ENCODE measurements around the gene WNT7B.
A peak's percentile ranks its signal among the peaks of the same experiment; 100 is the strongest.
"Not testable (repeated sequence)": the region's sequence is repeated elsewhere in the genome, so short reads cannot be mapped to it uniquely, and the experiment has no call there.

WNT7B gene

DNA sequence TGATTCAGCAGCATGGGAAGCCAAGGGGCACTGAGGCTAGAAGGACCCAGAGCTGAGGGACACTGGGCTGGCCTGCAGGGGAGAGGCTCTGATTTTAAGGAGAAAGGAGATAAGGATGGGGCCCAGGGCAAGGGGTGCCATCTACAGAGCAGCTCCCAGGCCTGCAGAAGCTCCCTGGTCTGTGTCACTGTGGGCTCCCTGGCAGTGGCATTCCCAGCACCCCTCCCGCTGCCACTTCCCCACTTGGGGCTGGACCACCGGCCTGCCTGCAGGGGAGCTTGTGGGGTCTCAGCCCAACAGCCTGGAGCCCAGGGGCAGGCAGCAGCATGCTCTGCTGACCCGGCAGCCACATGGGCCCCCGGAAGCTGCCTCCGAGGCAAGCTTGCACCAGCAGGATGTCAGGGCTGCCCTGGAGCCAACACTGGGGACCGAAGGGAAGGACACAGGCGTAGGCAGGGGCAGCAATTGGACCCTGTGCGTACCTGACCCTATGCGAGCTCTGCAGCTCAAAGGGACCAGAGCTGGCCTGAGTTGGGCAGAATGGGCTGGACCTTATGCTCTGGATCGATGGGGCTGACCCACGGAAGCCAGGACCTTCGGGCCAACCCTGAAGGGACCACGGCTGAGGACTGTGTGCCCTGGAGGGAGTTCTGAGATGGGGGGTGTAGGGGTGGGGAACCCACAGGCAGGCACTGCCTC is 35.4 kb upstream of the WNT7B start:
- no peak for FAIRE-seq
- no peak for TF ChIP-seq POLR2A (IDR thresholded peaks at IDR 0.05; ENCODE audit: low read depth, low read length)

DNA sequence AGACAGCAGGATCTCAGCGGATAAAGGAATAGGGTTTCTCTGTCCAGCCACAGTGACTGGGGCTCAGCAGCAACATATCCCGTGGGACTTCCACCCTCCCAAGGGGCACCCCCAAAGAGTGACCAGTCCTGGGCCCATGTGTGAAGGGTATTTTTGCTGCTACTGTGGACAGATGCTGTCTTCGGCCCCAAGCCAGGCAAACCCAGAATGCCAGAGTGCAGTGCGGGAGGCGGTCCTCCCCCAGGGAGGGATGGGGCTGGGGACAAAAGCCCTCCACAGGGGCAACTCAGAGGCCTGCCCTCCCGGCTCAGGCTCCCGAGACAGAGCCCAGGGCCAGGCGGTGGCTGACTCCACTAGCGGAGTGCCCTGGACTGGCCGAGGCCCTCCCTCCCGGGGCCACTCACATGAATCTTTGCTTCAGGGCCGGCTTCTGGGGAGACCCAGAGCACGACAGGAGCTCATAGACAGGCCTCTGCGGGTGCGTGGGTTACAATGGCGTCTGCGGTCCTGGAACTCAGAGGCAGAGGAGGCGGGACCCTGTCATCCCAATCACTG is 34.7 kb upstream of the WNT7B start:
- DNase-seq (ENCODE audit: insufficient read length, low spot score) = no peak
- TF ChIP-seq POLR2A (IDR thresholded peaks at IDR 0.05; ENCODE audit: low read depth, low read length) = no peak
- FAIRE-seq = no peak

More for the DNA sequence above, 35.4 kb upstream of the WNT7B start:
- no peak for DNase-seq (ENCODE audit: insufficient read length, low spot score)

DNA sequence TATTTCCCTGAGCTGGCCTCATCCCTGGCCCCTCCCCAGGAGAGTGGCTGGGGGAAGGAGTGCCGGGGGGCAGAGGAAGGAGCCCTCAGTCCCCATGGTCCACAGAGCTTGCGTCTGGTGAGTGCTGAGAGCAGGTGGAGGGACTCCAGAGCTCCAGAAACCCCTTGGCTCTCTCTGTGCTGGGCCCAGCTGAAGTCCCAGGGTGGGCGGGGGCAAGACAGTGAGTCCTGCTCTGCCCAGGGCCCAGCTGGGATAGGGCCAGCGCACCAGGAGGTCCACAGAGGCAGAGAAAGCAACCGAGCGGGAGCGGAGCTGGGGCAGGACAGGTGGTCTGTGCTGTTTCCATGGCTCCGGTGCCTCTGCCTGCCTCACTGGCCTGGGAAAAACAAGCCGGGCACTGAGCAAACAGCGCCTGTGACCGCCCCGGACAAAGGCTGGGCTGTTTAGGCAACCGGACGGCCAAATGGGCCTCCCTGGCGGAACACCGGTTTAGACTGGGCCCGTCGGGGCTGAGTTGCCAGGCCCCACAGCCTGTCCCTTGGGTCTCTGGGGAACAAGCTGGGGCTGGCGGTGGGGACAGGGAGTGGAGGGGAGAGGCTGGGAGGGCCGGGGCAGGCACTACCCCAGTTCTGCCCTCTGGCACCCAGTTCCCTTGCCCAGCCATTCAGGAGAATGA is 34.1 kb upstream of the WNT7B start:
- DNase-seq (ENCODE audit: insufficient read length, low spot score) (no peak), FAIRE-seq (no peak)
- no peak for TF ChIP-seq POLR2A (IDR thresholded peaks at IDR 0.05; ENCODE audit: low read depth, low read length)

DNA sequence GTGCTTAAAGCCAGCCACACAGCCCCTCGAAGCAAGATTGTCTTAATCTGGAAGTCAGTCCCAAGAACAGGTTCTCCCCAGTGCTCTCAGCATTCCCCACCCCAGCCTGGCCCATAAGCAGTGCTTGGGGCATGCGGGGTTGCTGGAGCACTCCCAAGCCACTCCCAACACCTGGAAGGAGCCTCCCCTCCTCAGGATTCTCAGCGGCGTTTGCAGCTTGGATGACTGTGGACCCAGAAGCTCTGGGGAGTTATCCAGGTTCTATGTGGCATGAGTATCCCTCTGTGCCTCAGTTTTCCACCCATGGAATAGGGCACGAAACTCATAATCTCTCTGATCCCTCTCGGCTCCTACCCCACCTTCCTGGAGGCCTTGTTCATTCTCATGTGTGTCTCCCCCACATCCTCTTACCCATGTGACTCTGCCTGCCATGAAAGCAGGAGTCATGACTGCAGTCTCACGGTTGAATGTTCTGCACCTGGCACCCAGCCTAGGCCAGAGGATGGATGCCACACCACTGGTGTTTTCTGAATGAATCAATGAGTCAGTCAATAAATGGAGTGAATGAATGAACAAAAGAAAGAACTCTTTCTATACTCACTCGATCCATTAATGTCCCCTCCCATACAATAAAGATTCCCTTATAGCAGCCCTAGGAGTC is 33.4 kb upstream of the WNT7B start:
- FAIRE-seq = no peak
- TF ChIP-seq POLR2A (IDR thresholded peaks at IDR 0.05; ENCODE audit: low read depth, low read length) = no peak

DNA sequence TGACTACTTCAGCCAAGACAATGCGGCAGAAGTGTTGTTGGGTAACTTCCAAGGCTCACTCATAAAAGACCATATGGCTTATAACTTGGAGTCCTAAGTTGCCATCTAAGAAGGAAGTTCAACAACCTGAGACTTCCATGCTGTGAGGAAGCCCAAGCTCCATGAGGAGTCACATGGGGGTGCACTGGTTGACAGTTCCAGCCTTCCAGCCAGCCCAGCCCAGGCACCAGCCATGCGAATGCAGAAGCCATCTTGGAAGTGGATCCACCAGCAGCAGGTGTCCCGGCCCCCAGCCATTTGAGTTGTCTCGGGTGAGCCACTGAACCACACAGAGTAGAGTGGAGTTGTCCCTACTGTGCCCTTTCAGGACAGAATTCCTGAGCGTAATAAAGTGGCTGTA is 32.8 kb upstream of the WNT7B start:
- DNase-seq (ENCODE audit: insufficient read length, low spot score) (no peak), FAIRE-seq (no peak)
- TF ChIP-seq POLR2A (IDR thresholded peaks at IDR 0.05; ENCODE audit: low read depth, low read length) = no peak

More for the DNA sequence above, 33.4 kb upstream of the WNT7B start:
- no peak for DNase-seq (ENCODE audit: insufficient read length, low spot score)

DNA sequence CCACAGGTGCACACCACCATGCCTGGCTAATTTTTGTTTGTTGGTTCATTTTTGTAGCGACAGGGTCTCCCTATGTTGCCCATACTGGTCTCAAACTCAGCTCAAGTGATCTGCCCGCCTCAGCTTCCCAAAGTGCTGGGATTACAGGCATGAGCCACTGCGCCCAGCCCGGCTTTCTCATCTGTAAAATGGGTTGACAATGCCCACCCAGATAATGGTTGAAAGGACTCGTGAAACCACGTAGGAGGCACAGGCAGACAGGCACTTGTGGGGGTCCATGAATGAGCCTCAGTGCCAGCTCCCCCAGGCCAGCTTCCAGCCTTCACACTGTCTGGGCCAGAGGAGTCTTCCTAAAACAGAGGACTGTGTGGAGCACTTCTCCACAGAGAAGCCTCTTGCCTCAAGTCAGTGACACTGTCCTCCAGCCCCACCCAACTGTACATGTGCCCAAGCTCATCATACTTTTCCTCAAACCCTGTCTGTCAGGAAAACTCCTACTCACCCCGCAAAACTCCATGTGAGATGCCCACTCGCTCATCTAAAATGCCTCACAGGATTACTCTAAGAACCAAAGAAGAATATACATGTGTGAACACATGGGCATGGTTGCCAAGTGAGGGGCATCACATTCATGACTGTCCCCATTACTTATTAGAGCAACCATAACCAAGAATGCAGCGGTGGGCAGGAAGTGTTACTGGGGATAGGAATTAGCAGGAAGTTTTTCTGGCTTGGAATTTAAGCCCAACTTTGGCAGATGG is 32.1 kb upstream of the WNT7B start:
- FAIRE-seq = no peak
- DNase-seq (ENCODE audit: insufficient read length, low spot score) = no peak
- no peak for TF ChIP-seq POLR2A (IDR thresholded peaks at IDR 0.05; ENCODE audit: low read depth, low read length)

DNA sequence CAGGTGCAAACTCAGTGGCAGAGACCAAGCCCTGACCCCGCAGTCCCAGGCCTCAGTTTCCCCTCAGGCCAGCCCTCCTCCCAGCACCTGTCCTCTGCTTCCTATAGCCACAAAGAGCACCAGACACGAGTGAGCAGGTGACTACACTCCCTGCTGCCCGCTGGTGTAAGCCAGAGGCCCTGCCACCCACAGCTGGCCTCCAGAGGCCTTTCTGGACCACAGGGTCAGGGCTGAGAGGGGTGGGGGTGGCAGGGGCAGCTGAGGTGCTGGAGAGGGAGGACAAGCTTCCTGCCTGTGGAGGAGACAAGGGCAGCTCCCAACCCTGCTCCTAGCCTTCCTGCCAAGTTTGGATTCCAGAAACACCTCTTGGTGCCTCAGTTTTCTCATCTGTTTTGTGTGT is 31.3 kb upstream of the WNT7B start:
- FAIRE-seq = no peak
- no peak for TF ChIP-seq POLR2A (IDR thresholded peaks at IDR 0.05; ENCODE audit: low read depth, low read length)
- DNase-seq (ENCODE audit: insufficient read length, low spot score) = no peak

DNA sequence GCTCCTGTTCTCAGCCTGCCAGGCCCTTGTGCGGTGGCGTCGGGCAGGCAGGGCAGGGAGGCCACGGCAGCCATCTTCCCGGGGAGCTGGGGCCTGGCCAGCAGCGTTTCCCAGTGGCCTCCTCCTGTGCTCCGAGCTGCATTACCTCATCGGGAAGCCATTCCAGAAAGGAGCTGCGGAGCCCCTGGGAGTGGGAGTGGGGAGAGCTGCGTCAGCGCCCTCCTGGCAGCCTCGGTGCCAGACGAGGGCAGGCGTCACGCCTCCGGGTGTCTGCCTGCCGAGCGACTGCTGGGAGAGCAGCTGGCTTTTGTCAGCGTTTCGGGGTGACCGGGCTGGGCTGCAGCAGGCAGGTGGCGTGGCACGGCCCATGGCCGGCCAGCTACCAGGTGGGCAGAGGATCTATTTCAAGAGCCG is 30.9 kb upstream of the WNT7B start:
- peak; percentile 39; the same call in 1 of the 2 replicates for TF ChIP-seq POLR2A (IDR thresholded peaks at IDR 0.05; ENCODE audit: low read depth, low read length)
- FAIRE-seq (no peak), DNase-seq (ENCODE audit: insufficient read length, low spot score) (peak; percentile 67)

DNA sequence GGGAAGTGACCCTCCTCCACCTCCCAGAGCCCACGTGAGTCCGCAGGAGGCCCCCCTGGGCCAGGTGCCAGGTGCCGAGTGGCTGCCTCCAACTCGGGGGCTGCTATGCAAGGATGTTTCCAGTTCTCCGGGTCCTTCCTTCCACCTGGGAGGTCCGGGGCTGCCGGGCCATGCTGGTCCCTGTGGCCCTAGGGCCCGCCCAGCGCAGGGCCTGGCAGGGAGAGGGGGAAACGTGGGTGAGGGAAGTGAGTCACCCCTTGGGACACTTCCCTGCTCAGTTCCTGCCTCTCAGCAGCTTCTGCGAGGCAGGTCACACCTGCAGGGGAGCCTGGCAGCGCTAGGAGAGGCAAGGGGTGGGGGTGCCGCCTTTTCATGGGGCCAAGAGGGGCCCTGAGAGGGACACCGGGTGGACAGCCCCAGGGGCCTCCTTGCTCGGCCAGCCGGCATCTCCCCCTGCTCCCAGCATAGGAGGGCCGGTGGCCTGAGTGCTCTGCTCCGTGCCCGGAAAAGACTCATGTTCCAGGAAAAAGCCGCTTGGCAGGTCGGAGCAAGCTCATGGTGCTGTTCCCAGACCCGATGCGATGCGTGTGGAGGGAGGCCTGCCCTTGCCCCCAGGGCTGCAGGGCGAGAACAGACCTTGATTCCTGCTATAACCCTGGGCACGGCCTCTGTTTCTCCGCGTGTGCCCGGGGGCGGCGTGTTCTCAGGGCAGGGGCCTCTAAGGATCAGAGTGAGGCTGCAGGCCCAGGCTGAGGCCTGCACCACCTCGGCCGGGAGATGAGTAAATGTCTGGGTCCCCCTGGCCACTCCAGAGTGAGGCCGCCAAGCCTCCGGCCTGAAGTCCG is 30.3 kb upstream of the WNT7B start:
- DNase-seq (ENCODE audit: insufficient read length, low spot score) (peak; percentile 65), FAIRE-seq (no peak)
- peak; percentile 31 for TF ChIP-seq POLR2A (IDR thresholded peaks at IDR 0.05; ENCODE audit: low read depth, low read length)

DNA sequence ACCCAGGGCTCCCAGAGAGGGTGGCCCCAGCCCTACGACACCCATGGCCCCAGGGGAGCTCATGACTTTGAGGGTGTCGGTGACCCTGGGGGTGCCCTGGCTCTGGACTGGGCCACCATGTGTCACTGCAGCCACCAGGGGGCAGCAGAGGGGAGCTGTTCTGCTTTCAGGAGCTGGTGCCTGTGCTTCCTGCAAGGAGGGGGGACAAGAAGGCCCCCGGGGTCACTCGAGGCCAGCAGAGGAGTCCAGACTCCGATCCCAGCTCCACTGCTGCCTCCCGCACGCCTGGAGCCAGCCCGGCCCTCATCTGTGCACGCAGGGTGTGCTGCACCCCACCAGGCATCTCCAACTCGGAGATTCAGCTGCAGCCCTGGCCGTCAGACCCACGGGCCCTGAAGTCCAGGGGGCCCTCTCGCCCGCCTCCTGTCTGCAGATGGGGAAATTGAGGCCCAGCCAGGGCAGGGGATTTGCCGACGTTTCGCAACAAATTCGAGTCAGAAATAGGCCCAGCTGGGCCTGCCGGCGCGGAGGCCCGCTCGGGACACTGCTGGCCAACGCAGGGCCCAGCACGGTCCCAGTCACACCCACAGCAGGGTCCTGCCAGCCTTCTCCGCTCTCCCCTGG is 29.5 kb upstream of the WNT7B start:
- no peak for TF ChIP-seq POLR2A (IDR thresholded peaks at IDR 0.05; ENCODE audit: low read depth, low read length)
- DNase-seq (ENCODE audit: insufficient read length, low spot score) = peak; percentile 56
- no peak for FAIRE-seq

DNA sequence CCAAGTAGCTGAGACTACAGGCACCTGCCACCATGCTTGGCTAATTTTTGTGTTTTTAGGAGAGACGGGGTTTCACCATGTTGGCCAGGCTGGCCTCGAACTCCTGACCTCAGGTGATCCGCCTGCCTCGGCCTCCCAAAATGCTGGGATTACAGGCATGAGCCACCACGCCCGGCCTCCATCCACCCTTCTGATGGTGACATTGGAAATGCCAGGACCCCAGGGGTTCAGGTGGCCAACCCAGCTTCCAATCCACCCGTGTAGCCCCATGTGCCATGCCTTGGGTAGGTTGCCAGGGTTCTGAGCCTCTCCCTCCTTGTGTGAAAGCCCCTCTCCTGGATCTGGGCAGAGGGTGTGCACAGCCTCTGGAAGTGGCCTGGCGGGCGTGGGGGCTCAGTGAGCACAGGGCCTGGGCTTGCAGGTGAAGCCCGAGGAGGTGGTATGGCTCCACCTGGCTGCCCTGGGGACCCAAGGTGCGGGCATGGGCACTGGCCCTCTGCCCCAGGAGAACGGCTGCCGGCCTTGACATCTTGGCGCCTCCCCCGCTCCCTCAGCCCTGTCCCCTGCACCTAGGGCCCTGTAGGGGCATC is 28.2 kb upstream of the WNT7B start:
- not testable (repeated sequence) for DNase-seq (ENCODE audit: insufficient read length, low spot score); FAIRE-seq

All from H54 (cell line).